ENCODE data around the gene LST1.
A peak's percentile ranks its signal among the peaks of the same experiment; 100 is the strongest.
"Not testable (repeated sequence)": the region's sequence is repeated elsewhere in the genome, so short reads cannot be mapped to it uniquely, and the experiment has no call there.

Gene LST1

DNA sequence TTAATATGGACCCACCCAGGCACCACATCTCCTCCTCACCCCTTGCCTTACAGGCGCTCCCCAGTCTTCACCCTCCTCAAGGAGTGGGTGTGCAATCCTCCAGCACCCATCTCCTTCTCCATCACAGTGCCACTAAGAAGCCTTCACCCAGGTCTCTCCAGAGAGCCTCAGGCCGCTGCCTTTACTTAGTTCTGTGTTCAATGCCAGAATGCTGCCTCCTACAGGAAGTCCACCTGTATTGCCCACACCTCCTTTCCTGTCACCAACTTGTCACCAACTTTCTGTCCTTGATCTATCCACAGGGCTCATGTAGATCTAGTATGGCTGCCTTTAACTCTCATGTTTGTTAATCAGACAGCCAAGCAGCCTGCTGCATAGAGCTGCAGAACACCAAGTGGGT is 586 bp upstream of the LST1 start:
- TF ChIP-seq CTCF (IDR thresholded peaks at IDR 0.05; ENCODE audit: low read depth, low read length): peak; percentile 11
- no peak for DNase-seq (ENCODE audit: extremely low read depth, low read depth)

- DNase-seq (ENCODE audit: extremely low read depth, low read depth): no peak
- no peak for TF ChIP-seq CTCF (IDR thresholded peaks at IDR 0.05; ENCODE audit: low read depth, low read length)
Measured at GRCh38 chr6:31586599-31587281, 663 bp downstream of the LST1 start.

GRCh38 chr6:31587791-31588777 is 2.0 kb downstream of the LST1 start:
- no peak for DNase-seq (ENCODE audit: extremely low read depth, low read depth)
- TF ChIP-seq CTCF (IDR thresholded peaks at IDR 0.05; ENCODE audit: low read depth, low read length): no peak

- DNase-seq (ENCODE audit: extremely low read depth, low read depth): no peak
Measured at GRCh38 chr6:31588871-31589650, 3.0 kb downstream of the LST1 start.

GRCh38 chr6:31590691-31591090 is 4.6 kb downstream of the LST1 start:
- not testable (repeated sequence) for DNase-seq (ENCODE audit: extremely low read depth, low read depth)

More at GRCh38 chr6:31588871-31589650, 3.0 kb downstream of the LST1 start:
- TF ChIP-seq CTCF (IDR thresholded peaks at IDR 0.05; ENCODE audit: low read depth, low read length): no peak

- no peak for TF ChIP-seq CTCF (IDR thresholded peaks at IDR 0.05; ENCODE audit: low read depth, low read length)
- DNase-seq (ENCODE audit: extremely low read depth, low read depth): no peak
Measured at GRCh38 chr6:31592396-31592771, 6.3 kb downstream of the LST1 start.

- DNase-seq (ENCODE audit: extremely low read depth, low read depth): no peak
- peak; percentile 28 for TF ChIP-seq CTCF (IDR thresholded peaks at IDR 0.05; ENCODE audit: low read depth, low read length)
Measured at GRCh38 chr6:31597006-31597405, 10.9 kb downstream of the LST1 start.

Data from AG09319 (cell line).